ENCODE data around the gene TMEM238. TPM values are rescaled to one million over a fixed set of nuclear protein-coding genes. Genes with fewer than 3 reads are reported as not detected.
"Not testable (repeated sequence)": the region's sequence is repeated elsewhere in the genome, so short reads cannot be mapped to it uniquely, and the experiment has no call there.

Gene TMEM238
- total RNA-seq, 1 donor from 2014 or later = 7.9 TPM

GRCh38 chr19:55409179-55409578 lies 25.1 kb upstream of the TMEM238 start:
- H3K4me3 Mint-ChIP-seq (ENCODE audit: low read depth); DNase-seq (ENCODE audit: low spot score); H3K27me3 Mint-ChIP-seq (ENCODE audit: low read depth); intact Hi-C loops (cut with micrococcal nuclease): not testable (repeated sequence)
- Mint-ChIP-seq H3K4me1 (ENCODE audit: low read depth) (peaks cover 19% of the 10 kb centered on the region), H3K27ac (peak overlapping the region; percentile 97), H3K36me3 (ENCODE audit: low read depth) (peaks cover 40% of the 10 kb centered on the region), H3K9me3 (peaks cover 16% of the 10 kb centered on the region)

GRCh38 chr19:55408533-55408872 lies 24.4 kb upstream of the TMEM238 start:
- DNase-seq (ENCODE audit: low spot score) = no peak
- intact Hi-C loops (cut with micrococcal nuclease) = loop anchor here (1.0 kb wide), 3 partner anchors 53 to 149 kb away; partner anchors contain the start of genes ISOC2, KMT5C and PPP6R1
- Mint-ChIP-seq H3K4me1 (ENCODE audit: low read depth) (peaks cover 19% of the 10 kb centered on the region), H3K27me3 (ENCODE audit: low read depth) (peaks cover 5% of the 10 kb centered on the region), H3K9me3 (peaks cover 16% of the 10 kb centered on the region), H3K4me3 (ENCODE audit: low read depth) (peak overlapping the region; percentile 93), H3K27ac (peak overlapping the region; percentile 97), H3K36me3 (ENCODE audit: low read depth) (peaks cover 45% of the 10 kb centered on the region)

GRCh38 chr19:55407800-55408532 lies 23.9 kb upstream of the TMEM238 start:
- intact Hi-C loops (cut with micrococcal nuclease) = loop anchor here (1.0 to 2.0 kb wide), 4 partner anchors 23 to 149 kb away; partner anchors contain the start of genes ISOC2, KMT5C, PPP6R1 and RPL28
- H3K4me3 Mint-ChIP-seq (ENCODE audit: low read depth) = peak overlapping the region; percentile 93
- peaks cover 22% of the 10 kb centered on the region for H3K4me1 Mint-ChIP-seq (ENCODE audit: low read depth)
- DNase-seq (ENCODE audit: low spot score) = peak; percentile 98
- peaks cover 16% of the 10 kb centered on the region for H3K9me3 Mint-ChIP-seq
- peaks cover 4% of the 10 kb centered on the region for H3K27me3 Mint-ChIP-seq (ENCODE audit: low read depth)
- H3K27ac Mint-ChIP-seq = peak overlapping the region; percentile 97
- peaks cover 51% of the 10 kb centered on the region for H3K36me3 Mint-ChIP-seq (ENCODE audit: low read depth)

- H3K27me3 Mint-ChIP-seq (ENCODE audit: low read depth); DNase-seq (ENCODE audit: low spot score): not testable (repeated sequence)
- peaks cover 16% of the 10 kb centered on the region for H3K9me3 Mint-ChIP-seq
- intact Hi-C loops (cut with micrococcal nuclease) = loop anchor here (2.0 kb wide), 1 partner anchor 23 kb away; the partner anchor contains the start of genes RPL28 and TMEM238
- H3K27ac Mint-ChIP-seq = peak within 1 kb of the TSS; percentile 97
- H3K36me3 Mint-ChIP-seq (ENCODE audit: low read depth) = peaks cover 56% of the 10 kb centered on the region
- H3K4me3 Mint-ChIP-seq (ENCODE audit: low read depth) = peak within 1 kb of the TSS; percentile 93
- peaks cover 23% of the 10 kb centered on the region for H3K4me1 Mint-ChIP-seq (ENCODE audit: low read depth)
Observed at GRCh38 chr19:55407550-55407799, 23.4 kb upstream of the TMEM238 start, which contains the start of gene UBE2S. Gene UBE2S (minus strand): TSS chr19:55407788. CDS start chr19:55407589, 199 bp downstream.

GRCh38 chr19:55406826-55407549 lies 22.9 kb upstream of the TMEM238 start:
- intact Hi-C loops (cut with micrococcal nuclease) = loop anchor here (2.0 kb wide), 1 partner anchor 22 kb away; the partner anchor contains the start of genes RPL28 and TMEM238
- Mint-ChIP-seq H3K27ac (peak overlapping the region; percentile 81), H3K27me3 (ENCODE audit: low read depth) (peaks cover 4% of the 10 kb centered on the region), H3K4me3 (ENCODE audit: low read depth) (peak overlapping the region; percentile 91), H3K4me1 (ENCODE audit: low read depth) (peaks cover 23% of the 10 kb centered on the region), H3K36me3 (ENCODE audit: low read depth) (peaks cover 60% of the 10 kb centered on the region), H3K9me3 (peaks cover 16% of the 10 kb centered on the region)
- DNase-seq (ENCODE audit: low spot score) = no peak

GRCh38 chr19:55406091-55406825 lies 22.2 kb upstream of the TMEM238 start:
- H3K4me1 Mint-ChIP-seq (ENCODE audit: low read depth) = peaks cover 23% of the 10 kb centered on the region
- H3K27ac Mint-ChIP-seq = peak overlapping the region; percentile 81
- H3K27me3 Mint-ChIP-seq (ENCODE audit: low read depth) = peaks cover 1% of the 10 kb centered on the region
- H3K36me3 Mint-ChIP-seq (ENCODE audit: low read depth) = peaks cover 64% of the 10 kb centered on the region
- H3K9me3 Mint-ChIP-seq = peaks cover 16% of the 10 kb centered on the region
- peak overlapping the region; percentile 91 for H3K4me3 Mint-ChIP-seq (ENCODE audit: low read depth)
- DNase-seq (ENCODE audit: low spot score) = no peak
- intact Hi-C loops (cut with micrococcal nuclease) = loop anchor here (2.0 kb wide), 1 partner anchor 21 kb away; the partner anchor contains the start of genes RPL28 and TMEM238

- H3K4me1 Mint-ChIP-seq (ENCODE audit: low read depth) = peaks cover 23% of the 10 kb centered on the region
- peaks cover 16% of the 10 kb centered on the region for H3K9me3 Mint-ChIP-seq
- H3K27ac Mint-ChIP-seq = peak overlapping the region; percentile 65
- H3K27me3 Mint-ChIP-seq (ENCODE audit: low read depth) = no peaks in the 10 kb centered on the region
- no peak for DNase-seq (ENCODE audit: low spot score)
- peak overlapping the region; percentile 91 for H3K4me3 Mint-ChIP-seq (ENCODE audit: low read depth)
- intact Hi-C loops (cut with micrococcal nuclease) = loop anchor here (2.0 kb wide), 1 partner anchor 21 kb away; the partner anchor contains the start of genes RPL28 and TMEM238
- peaks cover 70% of the 10 kb centered on the region for H3K36me3 Mint-ChIP-seq (ENCODE audit: low read depth)
Observed at GRCh38 chr19:55405638-55406037, 21.5 kb upstream of the TMEM238 start.

- Mint-ChIP-seq H3K4me1 (ENCODE audit: low read depth) (peaks cover 29% of the 10 kb centered on the region), H3K27me3 (ENCODE audit: low read depth) (no peaks in the 10 kb centered on the region), H3K27ac (no peak overlapping the region), H3K9me3 (no peaks in the 10 kb centered on the region), H3K4me3 (ENCODE audit: low read depth) (no peak overlapping the region), H3K36me3 (ENCODE audit: low read depth) (peaks cover 63% of the 10 kb centered on the region)
- intact Hi-C loops (cut with micrococcal nuclease) = no loop called here
- DNase-seq (ENCODE audit: low spot score) = no peak
Observed at GRCh38 chr19:55402509-55402908, 18.4 kb upstream of the TMEM238 start.

GRCh38 chr19:55401390-55401789 lies 17.3 kb upstream of the TMEM238 start:
- intact Hi-C loops (cut with micrococcal nuclease); DNase-seq (ENCODE audit: low spot score); H3K4me3 Mint-ChIP-seq (ENCODE audit: low read depth); H3K27ac Mint-ChIP-seq; H3K9me3 Mint-ChIP-seq; H3K27me3 Mint-ChIP-seq (ENCODE audit: low read depth): not testable (repeated sequence)
- H3K4me1 Mint-ChIP-seq (ENCODE audit: low read depth) = peaks cover 26% of the 10 kb centered on the region
- H3K36me3 Mint-ChIP-seq (ENCODE audit: low read depth) = peaks cover 54% of the 10 kb centered on the region

- no peak overlapping the region for H3K27ac Mint-ChIP-seq
Observed at GRCh38 chr19:55400281-55401087, 16.4 kb upstream of the TMEM238 start.

GRCh38 chr19:55398200-55398925 lies 14.3 kb upstream of the TMEM238 start:
- Mint-ChIP-seq H3K4me1 (ENCODE audit: low read depth) (peaks cover 15% of the 10 kb centered on the region), H3K9me3 (no peaks in the 10 kb centered on the region), H3K36me3 (ENCODE audit: low read depth) (peaks cover 32% of the 10 kb centered on the region), H3K4me3 (ENCODE audit: low read depth) (no peak overlapping the region), H3K27me3 (ENCODE audit: low read depth) (no peaks in the 10 kb centered on the region), H3K27ac (peak overlapping the region; percentile 75)
- intact Hi-C loops (cut with micrococcal nuclease) = no loop called here
- DNase-seq (ENCODE audit: low spot score) = no peak

More at GRCh38 chr19:55400281-55401087, 16.4 kb upstream of the TMEM238 start:
- peaks cover 44% of the 10 kb centered on the region for H3K36me3 Mint-ChIP-seq (ENCODE audit: low read depth)
- no peak for DNase-seq (ENCODE audit: low spot score)
- no peaks in the 10 kb centered on the region for H3K9me3 Mint-ChIP-seq
- intact Hi-C loops (cut with micrococcal nuclease) = no loop called here
- no peaks in the 10 kb centered on the region for H3K27me3 Mint-ChIP-seq (ENCODE audit: low read depth)
- no peak overlapping the region for H3K4me3 Mint-ChIP-seq (ENCODE audit: low read depth)
- peaks cover 17% of the 10 kb centered on the region for H3K4me1 Mint-ChIP-seq (ENCODE audit: low read depth)
